ENCODE data around the gene NELL1.

The NELL1 gene

GRCh38 chr11:21421711-21422329 lies 752.4 kb downstream of the NELL1 start:
- no peak for DNase-seq (ENCODE audit: low spot score)

- DNase-seq (ENCODE audit: low spot score) = no peak
These were observed 757.5 kb downstream of the NELL1 start for GRCh38 chr11:21426931-21427330.

- DNase-seq (ENCODE audit: low spot score) = no peak
These were observed 758.3 kb downstream of the NELL1 start for GRCh38 chr11:21427726-21428125.

GRCh38 chr11:21428796-21429195 lies 759.4 kb downstream of the NELL1 start:
- DNase-seq (ENCODE audit: low spot score) = no peak

GRCh38 chr11:21429401-21429800 lies 760.0 kb downstream of the NELL1 start:
- no peak for DNase-seq (ENCODE audit: low spot score)

GRCh38 chr11:21430537-21430936 lies 761.2 kb downstream of the NELL1 start:
- DNase-seq (ENCODE audit: low spot score) = no peak

- no peak for DNase-seq (ENCODE audit: low spot score)
These were observed 777.7 kb downstream of the NELL1 start for GRCh38 chr11:21446939-21447590.

- no peak for DNase-seq (ENCODE audit: low spot score)
These were observed 778.5 kb downstream of the NELL1 start for GRCh38 chr11:21447871-21448270.

GRCh38 chr11:21456186-21456585 lies 786.8 kb downstream of the NELL1 start:
- no peak for DNase-seq (ENCODE audit: low spot score)

GRCh38 chr11:21460082-21460481 lies 790.7 kb downstream of the NELL1 start:
- no peak for DNase-seq (ENCODE audit: low spot score)

GRCh38 chr11:21461701-21462100 lies 792.3 kb downstream of the NELL1 start:
- DNase-seq (ENCODE audit: low spot score) = no peak

- DNase-seq (ENCODE audit: low spot score) = no peak
These were observed 795.3 kb downstream of the NELL1 start for GRCh38 chr11:21464601-21465193.

- no peak for DNase-seq (ENCODE audit: low spot score)
These were observed 795.8 kb downstream of the NELL1 start for GRCh38 chr11:21465203-21465602.

GRCh38 chr11:21465920-21466319 lies 796.5 kb downstream of the NELL1 start:
- no peak for DNase-seq (ENCODE audit: low spot score)

- DNase-seq (ENCODE audit: low spot score) = no peak
These were observed 801.1 kb downstream of the NELL1 start for GRCh38 chr11:21470521-21470920.

- no peak for DNase-seq (ENCODE audit: low spot score)
These were observed 802.9 kb downstream of the NELL1 start for GRCh38 chr11:21472261-21472660.

- DNase-seq (ENCODE audit: low spot score) = no peak
These were observed 805.1 kb downstream of the NELL1 start for GRCh38 chr11:21474529-21474928.

GRCh38 chr11:21475276-21475675 lies 805.9 kb downstream of the NELL1 start:
- peak; percentile 22 for DNase-seq (ENCODE audit: low spot score)

- DNase-seq (ENCODE audit: low spot score) = no peak
These were observed 807.2 kb downstream of the NELL1 start for GRCh38 chr11:21476588-21476987.

- no peak for DNase-seq (ENCODE audit: low spot score)
These were observed 810.9 kb downstream of the NELL1 start for GRCh38 chr11:21480240-21480639.

GRCh38 chr11:21481255-21481654 lies 811.9 kb downstream of the NELL1 start:
- no peak for DNase-seq (ENCODE audit: low spot score)

GRCh38 chr11:21484039-21484438 lies 814.7 kb downstream of the NELL1 start:
- no peak for DNase-seq (ENCODE audit: low spot score)

- no peak for DNase-seq (ENCODE audit: low spot score)
These were observed 815.6 kb downstream of the NELL1 start for GRCh38 chr11:21485006-21485405.

GRCh38 chr11:21485426-21485825 lies 816.0 kb downstream of the NELL1 start:
- no peak for DNase-seq (ENCODE audit: low spot score)
